Mesenchymal stem cell (in vitro differentiated cells and primary cell): ENCODE measurements around the gene MARCO.

Experiments used
- DNase-seq: peaks from one replicate; pipeline ENCODE4 v3.0.0-alpha.2; 2013
- H2AFZ ChIP-seq: one replicate; pipeline ENCODE4 v1.6.1; 2013; ENCODE audit warnings: low read depth, mild to moderate bottlenecking, control low read depth, inconsistent platforms, low read length, moderate library complexity
- H2AK5ac ChIP-seq: 2 replicates; pipeline ENCODE4 v1.6.1; 2013; ENCODE audit warnings: low read length, moderate library complexity, mild to moderate bottlenecking, inconsistent platforms; ENCODE audit not compliant: severe bottlenecking
- H2BK120ac ChIP-seq: one replicate; pipeline ENCODE4 v1.6.1; 2013; ENCODE audit warnings: low read depth, mild to moderate bottlenecking, inconsistent platforms, low read length, moderate library complexity
- H2BK12ac ChIP-seq, 2 experiments: one replicate each; pipeline ENCODE4 v1.6.1; 2013; ENCODE audit warnings: inconsistent platforms in 2 of 2, low read length in 2 of 2, mild to moderate bottlenecking in 2 of 2, moderate library complexity in 2 of 2, control low read depth in 1 of 2
- H2BK15ac ChIP-seq: one replicate; pipeline ENCODE4 v1.6.1; 2013; ENCODE audit warnings: mild to moderate bottlenecking, low read depth, inconsistent platforms; ENCODE audit not compliant: poor library complexity, severe bottlenecking
- H2BK5ac ChIP-seq: 2 replicates; pipeline ENCODE4 v1.6.1; 2013; ENCODE audit warnings: low read depth, mild to moderate bottlenecking, low read length, control low read depth, inconsistent platforms; ENCODE audit not compliant: poor library complexity, severe bottlenecking
- H3K14ac ChIP-seq, 2 experiments: one replicate each; pipeline ENCODE4 v1.6.1; 2013; ENCODE audit warnings: inconsistent platforms in 2 of 2, low read length in 2 of 2, control low read depth in 1 of 2, mild to moderate bottlenecking in 1 of 2, moderate library complexity in 1 of 2
- H3K18ac ChIP-seq, 2 experiments: one replicate each; pipeline ENCODE4 v1.6.1; 2013; ENCODE audit warnings: inconsistent platforms in 2 of 2, low read length in 2 of 2, control low read depth in 1 of 2, low read depth in 1 of 2, mild to moderate bottlenecking in 1 of 2
- H3K23ac ChIP-seq, 2 experiments: one replicate each; pipeline ENCODE4 v1.6.1; 2013; ENCODE audit warnings: inconsistent platforms in 2 of 2, low read length in 2 of 2, mild to moderate bottlenecking in 2 of 2, moderate library complexity in 2 of 2, control low read depth in 1 of 2
- H3K27ac ChIP-seq: 2 replicates; pipeline ENCODE4 v1.5.1; 2013; ENCODE audit warnings: mild to moderate bottlenecking, moderate library complexity, low read length, control low read depth, inconsistent platforms; ENCODE audit not compliant: poor library complexity, severe bottlenecking
- H3K27me3 ChIP-seq, 2 experiments: 2 replicates each; pipeline versions ENCODE4 v1.6.1 to v1.7.0; 2013; ENCODE audit warnings: low read length in 2 of 2, mild to moderate bottlenecking in 2 of 2, moderate library complexity in 2 of 2, control low read depth in 1 of 2, inconsistent platforms in 1 of 2; ENCODE audit not compliant: control insufficient read depth in 1 of 2, insufficient read depth in 1 of 2
- H3K36me3 ChIP-seq, 2 experiments: 2 replicates each; pipeline versions ENCODE4 v1.6.1 to v1.7.0; 2013; ENCODE audit warnings: low read length in 2 of 2, control low read depth in 1 of 2, inconsistent platforms in 1 of 2, low read depth in 1 of 2, mild to moderate bottlenecking in 1 of 2; ENCODE audit not compliant: insufficient read depth in 2 of 2, control insufficient read depth in 1 of 2
- H3K4ac ChIP-seq, 2 experiments: one replicate each; pipeline ENCODE4 v1.6.1; 2013; ENCODE audit warnings: inconsistent platforms in 2 of 2, low read length in 2 of 2, mild to moderate bottlenecking in 2 of 2, moderate library complexity in 2 of 2, control low read depth in 1 of 2, low read depth in 1 of 2
- H3K4me1 ChIP-seq: 2 replicates; pipeline ENCODE4 v1.6.1; 2013; ENCODE audit warnings: low read depth, low read length, control low read depth; ENCODE audit not compliant: control insufficient read depth, insufficient read depth
- H3K4me2 ChIP-seq: 2 replicates; pipeline ENCODE4 v1.6.1; 2013; ENCODE audit warnings: low read length, mild to moderate bottlenecking, inconsistent platforms; ENCODE audit not compliant: poor library complexity, severe bottlenecking
- H3K4me3 ChIP-seq, 2 experiments: 2 replicates each; pipeline versions ENCODE4 v1.5.1 to v1.7.0; 2013; ENCODE audit warnings: low read length in 2 of 2, mild to moderate bottlenecking in 2 of 2, control low read depth in 1 of 2, low read depth in 1 of 2; ENCODE audit not compliant: insufficient read depth in 1 of 2
- H3K79me1 ChIP-seq: replicated peaks from 2 replicates; pipeline ENCODE4 v1.6.1; 2013; ENCODE audit warnings: mild to moderate bottlenecking, control low read depth, low read length, inconsistent platforms; ENCODE audit not compliant: poor library complexity, severe bottlenecking
- H3K9ac ChIP-seq: 2 replicates; pipeline ENCODE4 v1.7.0; 2013; ENCODE audit warnings: mild to moderate bottlenecking, low read length, moderate library complexity
- H3K9me3 ChIP-seq: 2 replicates; pipeline ENCODE4 v1.7.0; 2013; ENCODE audit warnings: mild to moderate bottlenecking, low read length; ENCODE audit not compliant: control insufficient read depth
- H4K8ac ChIP-seq: one replicate; pipeline ENCODE4 v1.6.1; 2013; ENCODE audit warnings: inconsistent platforms, mild to moderate bottlenecking, low read length, moderate library complexity
- H4K91ac ChIP-seq: one replicate; pipeline ENCODE4 v1.6.1; 2013; ENCODE audit warnings: mild to moderate bottlenecking, low read length, inconsistent platforms
- WGBS: methylation state at CpG from one replicate; pipeline ENCODE4 v1.1.7; 2013; ENCODE audit warnings: mixed read lengths; 5-methylcytosine and 5-hydroxymethylcytosine counted together

The MARCO gene

DNA sequence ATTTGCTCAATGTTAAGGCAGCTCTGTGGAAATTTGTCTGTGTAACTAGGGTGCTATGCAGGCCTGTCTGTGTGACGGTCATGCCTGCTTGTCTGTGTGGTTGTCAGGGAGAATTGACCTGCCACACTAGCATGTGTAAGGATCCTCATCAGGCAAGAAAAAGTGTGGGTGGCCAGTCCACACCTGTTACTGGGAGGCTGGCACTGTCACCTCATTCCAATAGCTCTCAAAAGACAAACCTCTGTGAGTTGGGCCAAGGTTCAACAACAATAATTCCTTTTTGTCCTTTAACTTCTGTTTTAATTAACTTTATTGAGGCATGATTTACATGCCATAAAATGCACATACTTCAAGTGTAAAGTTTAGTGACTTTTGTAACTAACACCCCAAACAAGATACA is 4.2 kb upstream of the MARCO start:
- no peak overlapping the region for H3K4ac ChIP-seq
- H3K18ac ChIP-seq: no peak overlapping the region
- H3K23ac ChIP-seq: no peak overlapping the region
- H3K27me3 ChIP-seq: peaks cover 0 to 17% of the 10 kb centered on the region in 2 experiments
- H2AFZ ChIP-seq: no peak overlapping the region
- H3K36me3 ChIP-seq: no peaks in the 10 kb centered on the region
- DNase-seq: no peak
- no peak overlapping the region for H3K4me2 ChIP-seq
- no peak overlapping the region for H3K9ac ChIP-seq
- H2AK5ac ChIP-seq: no peak overlapping the region
- H3K4me3 ChIP-seq: no peak overlapping the region
- H2BK120ac ChIP-seq: no peak overlapping the region
- H2BK5ac ChIP-seq: no peak overlapping the region
- no peak overlapping the region for H4K91ac ChIP-seq
- WGBS: 89% methylated on average over 1 of the region's 1 CpG
- no peak overlapping the region for H4K8ac ChIP-seq
- H3K4me1 ChIP-seq: no peaks in the 10 kb centered on the region
- no peaks in the 10 kb centered on the region for H3K79me1 ChIP-seq
- H2BK15ac ChIP-seq: no peak overlapping the region
- H3K14ac ChIP-seq: no peak overlapping the region
- no peak overlapping the region for H2BK12ac ChIP-seq
- peaks cover 12% of the 10 kb centered on the region for H3K9me3 ChIP-seq
- no peak overlapping the region for H3K27ac ChIP-seq

DNA sequence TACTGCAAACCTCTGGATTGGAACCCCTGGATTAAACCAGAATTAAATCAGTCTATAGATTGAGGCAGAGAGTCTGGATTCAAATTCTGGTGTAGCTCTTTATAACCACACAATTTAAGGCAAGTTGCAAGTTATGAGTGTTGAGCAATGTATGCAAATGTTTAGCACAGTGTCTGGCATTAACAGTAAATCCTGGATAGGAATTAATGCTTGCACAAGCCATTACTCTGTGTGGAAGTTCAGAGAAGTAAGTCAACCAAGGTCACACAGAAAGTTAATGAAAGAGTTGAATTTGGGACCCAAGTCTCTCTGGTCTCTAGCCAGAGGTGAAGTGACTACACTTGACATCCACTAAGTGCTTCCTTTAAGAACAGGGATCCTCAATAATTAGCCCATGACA is 2.0 kb upstream of the MARCO start:
- Histone ChIP-seq H3K4ac (no peak overlapping the region), H3K18ac (no peak overlapping the region), H2AK5ac (no peak overlapping the region), H3K4me1 (no peaks in the 10 kb centered on the region), H2AFZ (no peak overlapping the region), H2BK120ac (no peak overlapping the region), H3K4me2 (no peak overlapping the region), H4K91ac (no peak overlapping the region), H3K79me1 (no peaks in the 10 kb centered on the region), H3K4me3 (no peak overlapping the region), H2BK5ac (no peak overlapping the region), H2BK12ac (no peak overlapping the region), H3K23ac (no peak overlapping the region), H3K36me3 (no peaks in the 10 kb centered on the region), H3K14ac (no peak overlapping the region), H3K27me3 (peaks cover 0 to 27% of the 10 kb centered on the region in 2 experiments), H3K27ac (no peak overlapping the region), H4K8ac (no peak overlapping the region), H2BK15ac (no peak overlapping the region), H3K9ac (no peak overlapping the region), H3K9me3 (no peaks in the 10 kb centered on the region)
- DNase-seq: no peak

DNA sequence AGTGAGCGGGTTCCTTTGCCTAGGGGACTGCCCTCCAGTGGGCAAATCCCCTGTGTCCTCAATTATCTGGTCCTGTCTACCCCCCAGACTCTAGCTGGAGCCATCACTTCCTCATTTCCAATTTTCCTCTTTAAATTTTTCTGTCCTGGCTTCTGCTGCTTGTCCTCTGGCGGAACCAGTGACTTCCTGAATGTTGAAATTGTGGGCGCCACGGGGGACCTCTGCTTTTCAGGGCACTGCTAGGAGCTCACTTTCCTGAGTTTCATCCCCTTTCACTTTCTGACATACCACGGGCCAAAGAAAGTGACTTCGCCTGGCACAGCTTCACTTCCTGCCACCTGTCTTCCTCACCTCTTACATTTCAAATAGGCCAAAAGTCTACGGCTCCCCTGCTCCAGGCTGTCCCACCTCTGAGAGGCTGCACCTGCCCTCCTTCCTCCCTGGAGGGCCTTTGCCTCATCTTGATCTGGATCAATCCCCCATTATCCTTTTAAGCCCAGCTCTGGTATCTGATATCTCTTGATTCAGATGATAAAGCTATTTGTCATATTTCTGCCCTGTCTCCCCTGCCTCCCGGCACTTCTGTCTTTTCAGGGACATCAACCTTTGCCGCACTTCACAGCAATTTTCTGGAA is 1.4 kb upstream of the MARCO start:
- Histone ChIP-seq H2BK120ac (no peak overlapping the region), H3K79me1 (no peaks in the 10 kb centered on the region), H2BK12ac (no peak overlapping the region), H3K27ac (no peak overlapping the region), H3K4me2 (no peak overlapping the region), H2BK5ac (no peak overlapping the region), H2AFZ (no peak overlapping the region), H3K9ac (no peak overlapping the region), H3K27me3 (peaks cover 0 to 27% of the 10 kb centered on the region in 2 experiments), H3K23ac (no peak overlapping the region), H3K36me3 (no peaks in the 10 kb centered on the region), H2BK15ac (no peak overlapping the region), H4K91ac (no peak overlapping the region), H3K4me1 (no peaks in the 10 kb centered on the region), H3K14ac (no peak overlapping the region), H3K18ac (no peak overlapping the region), H3K4me3 (no peak overlapping the region), H3K4ac (no peak overlapping the region), H4K8ac (no peak overlapping the region), H3K9me3 (no peaks in the 10 kb centered on the region), H2AK5ac (no peak overlapping the region)
- no peak for DNase-seq
- 78% methylated on average over 9 of the region's 9 CpGs for WGBS

DNA sequence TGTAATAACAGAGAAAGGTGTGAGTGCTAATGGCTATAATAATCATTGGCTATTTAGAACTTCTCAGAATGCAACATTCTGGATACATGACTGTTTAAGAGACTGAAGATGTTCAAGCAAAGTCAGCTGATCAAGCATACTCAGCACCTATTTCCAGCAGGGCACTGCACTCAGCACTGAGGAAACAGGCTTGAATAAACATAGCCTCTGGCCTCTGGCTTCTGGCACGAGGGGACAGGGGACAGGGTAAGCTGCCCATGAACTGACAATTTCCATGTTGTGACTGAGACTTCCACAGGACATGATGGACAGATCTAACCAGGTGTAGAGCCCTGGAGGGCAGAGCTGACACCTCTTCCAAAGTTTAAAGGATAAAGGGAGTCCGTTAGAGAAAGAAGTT is 1.3 kb downstream of the MARCO start:
- Histone ChIP-seq H2AK5ac (no peak overlapping the region), H3K27me3 (peaks cover 0 to 20% of the 10 kb centered on the region in 2 experiments), H3K27ac (no peak overlapping the region), H3K4me2 (no peak overlapping the region), H4K8ac (no peak overlapping the region), H3K23ac (no peak overlapping the region), H2BK12ac (no peak overlapping the region), H3K4ac (no peak overlapping the region), H2BK15ac (no peak overlapping the region), H3K79me1 (no peaks in the 10 kb centered on the region), H2BK120ac (no peak overlapping the region), H4K91ac (no peak overlapping the region), H3K36me3 (no peaks in the 10 kb centered on the region), H3K18ac (no peak overlapping the region), H3K9me3 (no peaks in the 10 kb centered on the region), H2AFZ (no peak overlapping the region), H3K4me3 (no peak overlapping the region), H3K9ac (no peak overlapping the region), H2BK5ac (no peak overlapping the region), H3K4me1 (no peaks in the 10 kb centered on the region), H3K14ac (no peak overlapping the region)
- WGBS: 26% methylated on average over 1 of the region's 2 CpGs
- DNase-seq: no peak
